Activated T-cell treated with anti-CD3 and anti-CD28 coated beads, Interleukin-2, amount 50 U/mL, for 72 hours (primary cell): ENCODE measurements around the gene C20orf144. TPM values are rescaled to one million over a fixed set of nuclear protein-coding genes. Genes with fewer than 3 reads are reported as not detected.

Experiments used
- ATAC-seq, 2 donors: fragments of 150-1000 bp; cut with Tn5 transposase; replicated peaks in 1 of 2; 2 replicates each; pipeline ENCODE4 v1.10.0; 2021; ENCODE audit warnings: moderate library complexity in 2 of 2, mild to moderate bottlenecking in 1 of 2
- DNase-seq, 2 donors: peaks; one replicate each; pipeline ENCODE4 v3.0.0; 2021 to 2022; ENCODE audit warnings: mixed read lengths in 1 of 2
- H3K27ac Mint-ChIP-seq: one replicate; pipeline ENCODE4 v1.8.0; 2022; ENCODE audit warnings: mild to moderate bottlenecking, moderate library complexity, mixed read lengths
- H3K27me3 Mint-ChIP-seq: one replicate; pipeline ENCODE4 v1.8.0; 2022; ENCODE audit warnings: low read depth, mixed read lengths
- H3K36me3 Mint-ChIP-seq, 2 donors: one replicate each; pipeline ENCODE4 v1.8.0; 2022; ENCODE audit warnings: mixed read lengths in 2 of 2, mild to moderate bottlenecking in 1 of 2; ENCODE audit not compliant: insufficient read depth in 2 of 2
- H3K4me1 Mint-ChIP-seq: one replicate; pipeline ENCODE4 v1.8.0; 2022; ENCODE audit warnings: low read depth, mixed read lengths
- H3K4me3 Mint-ChIP-seq, 2 donors: one replicate each; pipeline ENCODE4 v1.8.0; 2022; ENCODE audit warnings: mild to moderate bottlenecking in 2 of 2, mixed read lengths in 2 of 2, moderate library complexity in 2 of 2
- H3K9me3 Mint-ChIP-seq, 2 donors: one replicate each; pipeline ENCODE4 v1.8.0; 2022; ENCODE audit warnings: mixed read lengths in 2 of 2
- total RNA-seq, 2 donors: library from RNA; stranded (reverse); gene quantifications; one replicate each; pipeline ENCODE4 v1.2.3, GENCODE V29; 2022

C20orf144 gene
- total RNA-seq, 2 donors from 2014 or later = 0.17 to 0.23 TPM

- ATAC-seq = no peak
- Mint-ChIP-seq H3K4me1 (no peaks in the 10 kb centered on the region), H3K4me3 (no peak overlapping the region)
Measured at GRCh38 chr20:33703498-33704137, 41.5 kb downstream of the C20orf144 start.

GRCh38 chr20:33704197-33704924 lies 42.2 kb downstream of the C20orf144 start:
- Mint-ChIP-seq H3K36me3 (peaks cover 0 to 5% of the 10 kb centered on the region in 2 donors), H3K4me3 (no peak overlapping the region), H3K9me3 (no peaks in the 10 kb centered on the region), H3K27me3 (no peaks in the 10 kb centered on the region), H3K4me1 (peaks cover 6% of the 10 kb centered on the region), H3K27ac (no peak overlapping the region)
- no peak for ATAC-seq
- no peak for DNase-seq

More at GRCh38 chr20:33703498-33704137, 41.5 kb downstream of the C20orf144 start:
- no peak overlapping the region for H3K27ac Mint-ChIP-seq
- no peaks in the 10 kb centered on the region for H3K9me3 Mint-ChIP-seq
- H3K27me3 Mint-ChIP-seq = no peaks in the 10 kb centered on the region
- H3K36me3 Mint-ChIP-seq = peaks cover 0 to 5% of the 10 kb centered on the region in 2 donors
- no peak for DNase-seq

GRCh38 chr20:33707668-33708067 lies 45.5 kb downstream of the C20orf144 start:
- DNase-seq (no peak), ATAC-seq (no peak)
- peaks cover 23% of the 10 kb centered on the region for H3K4me1 Mint-ChIP-seq
- no peaks in the 10 kb centered on the region for H3K9me3 Mint-ChIP-seq
- H3K4me3 Mint-ChIP-seq = no peak overlapping the region
- no peak overlapping the region for H3K27ac Mint-ChIP-seq
- no peaks in the 10 kb centered on the region for H3K27me3 Mint-ChIP-seq
- H3K36me3 Mint-ChIP-seq = peaks cover 3 to 5% of the 10 kb centered on the region in 2 donors

- DNase-seq (peak; percentile 9 to 29), ATAC-seq (peak; percentile 76 to 85)
- Mint-ChIP-seq H3K4me3 (peak overlapping the region in 1 of 2 donors; percentile 30), H3K9me3 (no peaks in the 10 kb centered on the region), H3K27me3 (no peaks in the 10 kb centered on the region), H3K27ac (peak overlapping the region; percentile 88), H3K36me3 (peaks cover 3 to 13% of the 10 kb centered on the region in 2 donors), H3K4me1 (peaks cover 23% of the 10 kb centered on the region)
Measured at GRCh38 chr20:33709398-33709797, 47.3 kb downstream of the C20orf144 start.

GRCh38 chr20:33709905-33710541 lies 47.9 kb downstream of the C20orf144 start:
- peaks cover 23% of the 10 kb centered on the region for H3K4me1 Mint-ChIP-seq
- no peaks in the 10 kb centered on the region for H3K9me3 Mint-ChIP-seq
- H3K36me3 Mint-ChIP-seq = peaks cover 3 to 13% of the 10 kb centered on the region in 2 donors
- H3K27ac Mint-ChIP-seq = peak overlapping the region; percentile 84
- H3K4me3 Mint-ChIP-seq = no peak overlapping the region
- H3K27me3 Mint-ChIP-seq = no peaks in the 10 kb centered on the region
- ATAC-seq = peak; percentile 7 to 49
- DNase-seq = no peak

- H3K4me1 Mint-ChIP-seq = peaks cover 23% of the 10 kb centered on the region
- H3K27me3 Mint-ChIP-seq = no peaks in the 10 kb centered on the region
- no peaks in the 10 kb centered on the region for H3K9me3 Mint-ChIP-seq
- peak overlapping the region; percentile 72 for H3K27ac Mint-ChIP-seq
- H3K4me3 Mint-ChIP-seq = no peak overlapping the region
- DNase-seq (no peak), ATAC-seq (no peak)
- peaks cover 3 to 13% of the 10 kb centered on the region in 2 donors for H3K36me3 Mint-ChIP-seq
Measured at GRCh38 chr20:33710681-33711445, 48.7 kb downstream of the C20orf144 start.

GRCh38 chr20:33711446-33711738 lies 49.3 kb downstream of the C20orf144 start:
- peaks cover 3 to 13% of the 10 kb centered on the region in 2 donors for H3K36me3 Mint-ChIP-seq
- H3K27ac Mint-ChIP-seq = no peak overlapping the region
- H3K27me3 Mint-ChIP-seq = no peaks in the 10 kb centered on the region
- ATAC-seq = no peak
- peaks cover 23% of the 10 kb centered on the region for H3K4me1 Mint-ChIP-seq
- H3K9me3 Mint-ChIP-seq = no peaks in the 10 kb centered on the region
- no peak overlapping the region for H3K4me3 Mint-ChIP-seq
- no peak for DNase-seq

Other genes with a start within 250 kb of the C20orf144 start
- 1 to 10 TPM; 2.2 to 3.7 TPM for gene SNTA1, start 218.6 kb upstream of the C20orf144 start, total RNA-seq
- 10 to 100 TPM; 14.4 to 15.7 TPM for gene CBFA2T2, start 172.2 kb upstream of the C20orf144 start, total RNA-seq
- 1 to 10 TPM; 1.4 to 1.8 TPM for gene ACTL10, start 4.6 kb downstream of the C20orf144 start, total RNA-seq
- gene NECAB3, start 12.1 kb downstream of the C20orf144 start, total RNA-seq = 10 to 100 TPM; 18.5 to 18.8 TPM
- 10 to 100 TPM; 64.5 to 81.5 TPM for gene E2F1, start 24.1 kb downstream of the C20orf144 start, total RNA-seq
- gene PXMP4, start 58.0 kb downstream of the C20orf144 start, total RNA-seq = 10 to 100 TPM; 12.8 to 16.9 TPM
- gene ZNF341, start 69.7 kb downstream of the C20orf144 start, total RNA-seq = 1 to 10 TPM; 3.0 to 3.3 TPM
- gene CHMP4B, start 149.0 kb downstream of the C20orf144 start, total RNA-seq = 100 to 1,000 TPM; 102 to 104 TPM